GM23338 (cell line): ENCODE data around the gene DOCK1. TPM values are rescaled to one million over a fixed set of nuclear protein-coding genes. Genes with fewer than 3 reads are reported as not detected.

Source experiments
- ATAC-seq: fragments of 200-7000 bp; cut with Tn5 transposase; 3 replicates; pipeline ENCODE4 v1.9.1; 2020
- DNase-seq: peaks from one replicate; pipeline ENCODE4 v3.0.0-alpha.2; 2015; ENCODE audit warnings: low spot score
- H2AFZ ChIP-seq: fragments of 200-600 bp; sonication (generic); 2 replicates; pipeline ENCODE4 v1.8.0; 2016; ENCODE audit warnings: antibody characterized with exemption, mild to moderate bottlenecking, moderate library complexity
- H3F3A ChIP-seq: fragments of 200-600 bp; sonication (generic); replicated peaks from 2 replicates; pipeline ENCODE4 v1.8.0; 2017; ENCODE audit warnings: antibody characterized with exemption, mixed run types, low read depth
- H3K27ac ChIP-seq: fragments of 200-600 bp; sonication (generic); 2 replicates; pipeline ENCODE4 v1.6.1; 2016; ENCODE audit warnings: low read depth
- H3K27me3 ChIP-seq: fragments of 200-600 bp; sonication (generic); 2 replicates; pipeline ENCODE4 v1.8.0; 2016; ENCODE audit warnings: mild to moderate bottlenecking, mixed run types, moderate library complexity; ENCODE audit not compliant: insufficient read depth
- H3K36me3 ChIP-seq: fragments of 200-600 bp; sonication (generic); 2 replicates; pipeline ENCODE4 v1.8.0; 2016; ENCODE audit warnings: mild to moderate bottlenecking; ENCODE audit not compliant: insufficient read depth
- H3K4me1 ChIP-seq: fragments of 200-600 bp; sonication (generic); 2 replicates; pipeline ENCODE4 v1.8.0; 2016; ENCODE audit warnings: mild to moderate bottlenecking, moderate library complexity; ENCODE audit not compliant: insufficient read depth
- H3K4me2 ChIP-seq: fragments of 200-600 bp; sonication (generic); 2 replicates; pipeline ENCODE4 v1.7.1; 2017; ENCODE audit warnings: mixed run types
- H3K4me3 ChIP-seq: fragments of 200-600 bp; sonication (generic); 2 replicates; pipeline ENCODE4 v1.6.1; 2016; ENCODE audit warnings: mixed run types
- H3K79me2 ChIP-seq: fragments of 200-600 bp; sonication (generic); replicated peaks from 2 replicates; pipeline ENCODE4 v1.8.0; 2017; ENCODE audit warnings: mild to moderate bottlenecking; ENCODE audit not compliant: insufficient read depth
- H3K9me2 ChIP-seq: fragments of 200-600 bp; sonication (generic); 2 replicates; pipeline ENCODE4 v1.8.0; 2017; ENCODE audit not compliant: insufficient read depth
- H4K20me1 ChIP-seq: fragments of 200-600 bp; sonication (generic); replicated peaks from 2 replicates; pipeline ENCODE4 v1.8.0; 2017; ENCODE audit warnings: mild to moderate bottlenecking; ENCODE audit not compliant: insufficient read depth
- H3K27ac Mint-ChIP-seq: 2 replicates; pipeline ENCODE4 v1.8.0; 2020; ENCODE audit warnings: inconsistent platforms, mild to moderate bottlenecking, moderate library complexity, mixed read lengths
- H3K27me3 Mint-ChIP-seq: 3 replicates; pipeline ENCODE4 v1.8.0; 2022; ENCODE audit warnings: low read depth, mild to moderate bottlenecking, moderate library complexity, mixed read lengths, inconsistent platforms; ENCODE audit not compliant: insufficient read depth, poor library complexity
- H3K36me3 Mint-ChIP-seq: 3 replicates; pipeline ENCODE4 v1.8.0; 2021; ENCODE audit warnings: low read depth, mild to moderate bottlenecking, inconsistent platforms, moderate library complexity, mixed read lengths
- H3K4me1 Mint-ChIP-seq: 3 replicates; pipeline ENCODE4 v1.8.0; 2020; ENCODE audit warnings: mild to moderate bottlenecking, inconsistent platforms, mixed read lengths
- H3K4me3 Mint-ChIP-seq: 3 replicates; pipeline ENCODE4 v1.8.0; 2021; ENCODE audit warnings: moderate library complexity, mild to moderate bottlenecking, inconsistent platforms, mixed read lengths
- H3K9me3 Mint-ChIP-seq: 3 replicates; pipeline ENCODE4 v1.8.0; 2020; ENCODE audit warnings: moderate library complexity, mild to moderate bottlenecking, inconsistent platforms, mixed read lengths
- CREB1 ChIP-seq: fragments of 250-450 bp; sonication (Bioruptor Pico); IDR thresholded peaks from 2 replicates; pipeline ENCODE4 v1.5.0; 2020; ENCODE audit warnings: low read depth, mild to moderate bottlenecking, moderate library complexity
- EZH2 ChIP-seq: fragments of 200-600 bp; sonication (generic); IDR thresholded peaks from one replicate; pipeline ENCODE4 v1.8.0; 2017; ENCODE audit warnings: antibody characterized with exemption, mild to moderate bottlenecking, low read depth; ENCODE audit not compliant: unreplicated experiment
- EZH2phosphoT487 ChIP-seq: fragments of 200-600 bp; sonication (generic); IDR thresholded peaks from one replicate; pipeline ENCODE4 v1.8.1; 2018; ENCODE audit warnings: antibody characterized with exemption; ENCODE audit not compliant: unreplicated experiment
- JUNB ChIP-seq: IDR thresholded peaks from one replicate; pipeline ENCODE4 v1.6.1; 2016; ENCODE audit warnings: antibody characterized with exemption; ENCODE audit not compliant: unreplicated experiment
- REST ChIP-seq: IDR thresholded peaks from one replicate; pipeline ENCODE4 v1.6.1; 2018; ENCODE audit warnings: antibody characterized with exemption; ENCODE audit not compliant: unreplicated experiment
- STAT1 ChIP-seq: IDR thresholded peaks from one replicate; pipeline ENCODE4 v1.6.1; 2016; ENCODE audit warnings: antibody characterized with exemption; ENCODE audit not compliant: unreplicated experiment
- ZNF331 ChIP-seq: fragments of 250-450 bp; sonication (Bioruptor Pico); IDR thresholded peaks from 2 replicates; pipeline ENCODE4 v1.5.0; 2020; ENCODE audit warnings: low read depth, mild to moderate bottlenecking, moderate library complexity
- polyA plus RNA-seq: library from polyadenylated mRNA; unstranded; fragments of >200 nt; fragmentation: Nextera tagmentation; extraction: Ambion mirVana; gene quantifications from 2 replicates; pipeline ENCODE4 v1.2.1, GENCODE V29; 2016
- total RNA-seq: library from RNA; depleted of rRNA; stranded (reverse); fragments of >200 nt; shearing (Covaris generic); gene quantifications from 2 replicates; pipeline ENCODE4 v1.2.3, GENCODE V29; 2014
- TF ChIP-seq, protein P1 (sequence below): fragments of 250-450 bp; sonication (Bioruptor Pico); IDR thresholded peaks from 2 replicates; pipeline ENCODE4 v1.5.0; 2020; ENCODE audit warnings: mild to moderate bottlenecking, moderate library complexity

The DOCK1 gene
- total and polyA plus RNA-seq, 2 experiments from 2014 or later: 13.2 to 55.3 TPM

DNA sequence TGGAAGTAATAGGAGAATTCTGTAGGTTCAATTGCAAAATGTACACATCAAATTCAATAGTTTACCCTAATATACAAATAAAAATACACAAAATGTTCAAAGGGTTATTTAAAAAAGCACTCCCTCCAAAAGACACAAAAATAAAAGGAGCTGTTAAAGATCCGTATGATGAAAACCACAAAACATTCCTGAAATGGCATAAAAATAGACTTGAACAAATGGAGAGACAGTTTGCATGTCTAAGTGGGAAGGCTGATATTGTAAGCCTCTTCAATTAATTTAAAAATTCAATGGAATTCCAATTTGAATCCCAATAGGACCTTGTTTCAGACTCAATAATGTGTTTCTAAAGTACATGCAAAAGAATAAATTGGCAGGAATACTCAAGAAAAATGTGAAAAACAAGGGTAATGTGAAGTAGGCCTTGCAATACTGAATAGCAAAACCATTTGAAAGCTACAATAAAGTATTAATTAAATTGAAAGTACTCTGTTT is 329.1 kb downstream of the DOCK1 start:
- no peaks in the 10 kb centered on the region for H4K20me1 ChIP-seq
- H2AFZ ChIP-seq: no peak overlapping the region
- no peaks in the 10 kb centered on the region for H3F3A ChIP-seq
- ATAC-seq: no peak
- H3K4me1 ChIP-seq: no peaks in the 10 kb centered on the region
- H3K9me3 Mint-ChIP-seq: no peaks in the 10 kb centered on the region
- H3K27ac Mint-ChIP-seq: no peak overlapping the region
- H3K4me3 Mint-ChIP-seq: no peak overlapping the region
- no peak for DNase-seq
- no peak for TF ChIP-seq CREB1
- TF ChIP-seq ZNF331 (CRISPR knock-in tag): no peak
- TF ChIP-seq REST: no peak
- TF ChIP-seq STAT1: no peak
- TF ChIP-seq JUNB: no peak
- peaks cover 5% of the 10 kb centered on the region for H3K4me1 Mint-ChIP-seq
- no peaks in the 10 kb centered on the region for H3K27me3 Mint-ChIP-seq
- no peak overlapping the region for H3K4me3 ChIP-seq
- H3K79me2 ChIP-seq: no peaks in the 10 kb centered on the region
- H3K27ac ChIP-seq: no peak overlapping the region
- H3K9me2 ChIP-seq: no peaks in the 10 kb centered on the region
- no peaks in the 10 kb centered on the region for H3K36me3 ChIP-seq
- H3K36me3 Mint-ChIP-seq: no peaks in the 10 kb centered on the region
- H3K4me2 ChIP-seq: no peak overlapping the region
- H3K27me3 ChIP-seq: no peaks in the 10 kb centered on the region

GRCh38 chr10:127236266-127236665 is 331.0 kb downstream of the DOCK1 start:
- Mint-ChIP-seq H3K4me3 (no peak overlapping the region), H3K36me3 (no peaks in the 10 kb centered on the region), H3K9me3 (no peaks in the 10 kb centered on the region), H3K4me1 (peaks cover 5% of the 10 kb centered on the region), H3K27me3 (no peaks in the 10 kb centered on the region), H3K27ac (no peak overlapping the region)
- Histone ChIP-seq H3K9me2 (no peaks in the 10 kb centered on the region), H4K20me1 (no peaks in the 10 kb centered on the region), H2AFZ (no peak overlapping the region), H3K27me3 (no peaks in the 10 kb centered on the region), H3K36me3 (no peaks in the 10 kb centered on the region), H3K4me3 (no peak overlapping the region), H3K4me1 (no peaks in the 10 kb centered on the region), H3K27ac (no peak overlapping the region), H3K79me2 (no peaks in the 10 kb centered on the region; the same call in 1 of the 2 replicates), H3K4me2 (no peak overlapping the region), H3F3A (no peaks in the 10 kb centered on the region)
- DNase-seq (no peak), ATAC-seq (no peak)
- TF ChIP-seq EZH2phosphoT487: no peak
- no peak for TF ChIP-seq ZNF331 (CRISPR knock-in tag)
- TF ChIP-seq, protein P1, sequence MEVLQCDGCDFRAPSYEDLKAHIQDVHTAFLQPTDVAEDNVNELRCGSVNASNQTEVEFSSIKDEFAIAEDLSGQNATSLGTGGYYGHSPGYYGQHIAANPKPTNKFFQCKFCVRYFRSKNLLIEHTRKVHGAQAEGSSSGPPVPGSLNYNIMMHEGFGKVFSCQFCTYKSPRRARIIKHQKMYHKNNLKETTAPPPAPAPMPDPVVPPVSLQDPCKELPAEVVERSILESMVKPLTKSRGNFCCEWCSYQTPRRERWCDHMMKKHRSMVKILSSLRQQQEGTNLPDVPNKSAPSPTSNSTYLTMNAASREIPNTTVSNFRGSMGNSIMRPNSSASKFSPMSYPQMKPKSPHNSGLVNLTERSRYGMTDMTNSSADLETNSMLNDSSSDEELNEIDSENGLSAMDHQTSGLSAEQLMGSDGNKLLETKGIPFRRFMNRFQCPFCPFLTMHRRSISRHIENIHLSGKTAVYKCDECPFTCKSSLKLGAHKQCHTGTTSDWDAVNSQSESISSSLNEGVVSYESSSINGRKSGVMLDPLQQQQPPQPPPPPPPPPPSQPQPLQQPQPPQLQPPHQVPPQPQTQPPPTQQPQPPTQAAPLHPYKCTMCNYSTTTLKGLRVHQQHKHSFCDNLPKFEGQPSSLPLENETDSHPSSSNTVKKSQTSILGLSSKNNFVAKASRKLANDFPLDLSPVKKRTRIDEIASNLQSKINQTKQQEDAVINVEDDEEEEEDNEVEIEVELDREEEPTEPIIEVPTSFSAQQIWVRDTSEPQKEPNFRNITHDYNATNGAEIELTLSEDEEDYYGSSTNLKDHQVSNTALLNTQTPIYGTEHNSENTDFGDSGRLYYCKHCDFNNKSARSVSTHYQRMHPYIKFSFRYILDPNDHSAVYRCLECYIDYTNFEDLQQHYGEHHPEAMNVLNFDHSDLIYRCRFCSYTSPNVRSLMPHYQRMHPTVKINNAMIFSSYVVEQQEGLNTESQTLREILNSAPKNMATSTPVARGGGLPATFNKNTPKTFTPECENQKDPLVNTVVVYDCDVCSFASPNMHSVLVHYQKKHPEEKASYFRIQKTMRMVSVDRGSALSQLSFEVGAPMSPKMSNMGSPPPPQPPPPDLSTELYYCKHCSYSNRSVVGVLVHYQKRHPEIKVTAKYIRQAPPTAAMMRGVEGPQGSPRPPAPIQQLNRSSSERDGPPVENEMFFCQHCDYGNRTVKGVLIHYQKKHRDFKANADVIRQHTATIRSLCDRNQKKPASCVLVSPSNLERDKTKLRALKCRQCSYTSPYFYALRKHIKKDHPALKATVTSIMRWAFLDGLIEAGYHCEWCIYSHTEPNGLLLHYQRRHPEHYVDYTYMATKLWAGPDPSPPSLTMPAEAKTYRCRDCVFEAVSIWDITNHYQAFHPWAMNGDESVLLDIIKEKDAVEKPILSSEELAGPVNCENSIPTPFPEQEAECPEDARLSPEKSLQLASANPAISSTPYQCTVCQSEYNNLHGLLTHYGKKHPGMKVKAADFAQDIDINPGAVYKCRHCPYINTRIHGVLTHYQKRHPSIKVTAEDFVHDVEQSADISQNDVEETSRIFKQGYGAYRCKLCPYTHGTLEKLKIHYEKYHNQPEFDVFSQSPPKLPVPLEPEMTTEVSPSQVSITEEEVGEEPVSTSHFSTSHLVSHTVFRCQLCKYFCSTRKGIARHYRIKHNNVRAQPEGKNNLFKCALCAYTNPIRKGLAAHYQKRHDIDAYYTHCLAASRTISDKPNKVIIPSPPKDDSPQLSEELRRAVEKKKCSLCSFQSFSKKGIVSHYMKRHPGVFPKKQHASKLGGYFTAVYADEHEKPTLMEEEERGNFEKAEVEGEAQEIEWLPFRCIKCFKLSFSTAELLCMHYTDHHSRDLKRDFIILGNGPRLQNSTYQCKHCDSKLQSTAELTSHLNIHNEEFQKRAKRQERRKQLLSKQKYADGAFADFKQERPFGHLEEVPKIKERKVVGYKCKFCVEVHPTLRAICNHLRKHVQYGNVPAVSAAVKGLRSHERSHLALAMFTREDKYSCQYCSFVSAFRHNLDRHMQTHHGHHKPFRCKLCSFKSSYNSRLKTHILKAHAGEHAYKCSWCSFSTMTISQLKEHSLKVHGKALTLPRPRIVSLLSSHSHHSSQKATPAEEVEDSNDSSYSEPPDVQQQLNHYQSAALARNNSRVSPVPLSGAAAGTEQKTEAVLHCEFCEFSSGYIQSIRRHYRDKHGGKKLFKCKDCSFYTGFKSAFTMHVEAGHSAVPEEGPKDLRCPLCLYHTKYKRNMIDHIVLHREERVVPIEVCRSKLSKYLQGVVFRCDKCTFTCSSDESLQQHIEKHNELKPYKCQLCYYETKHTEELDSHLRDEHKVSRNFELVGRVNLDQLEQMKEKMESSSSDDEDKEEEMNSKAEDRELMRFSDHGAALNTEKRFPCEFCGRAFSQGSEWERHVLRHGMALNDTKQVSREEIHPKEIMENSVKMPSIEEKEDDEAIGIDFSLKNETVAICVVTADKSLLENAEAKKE (CRISPR knock-in tag): no peak
- no peak for TF ChIP-seq EZH2
